ENCODE data around the gene LEUTX. TPM values are rescaled to one million over a fixed set of nuclear protein-coding genes. Genes with fewer than 3 reads are reported as not detected.
"Not testable (repeated sequence)": the region's sequence is repeated elsewhere in the genome, so short reads cannot be mapped to it uniquely, and the experiment has no call there.

Gene LEUTX
- total RNA-seq, 1 donor from 2014 or later = not detected

DNA sequence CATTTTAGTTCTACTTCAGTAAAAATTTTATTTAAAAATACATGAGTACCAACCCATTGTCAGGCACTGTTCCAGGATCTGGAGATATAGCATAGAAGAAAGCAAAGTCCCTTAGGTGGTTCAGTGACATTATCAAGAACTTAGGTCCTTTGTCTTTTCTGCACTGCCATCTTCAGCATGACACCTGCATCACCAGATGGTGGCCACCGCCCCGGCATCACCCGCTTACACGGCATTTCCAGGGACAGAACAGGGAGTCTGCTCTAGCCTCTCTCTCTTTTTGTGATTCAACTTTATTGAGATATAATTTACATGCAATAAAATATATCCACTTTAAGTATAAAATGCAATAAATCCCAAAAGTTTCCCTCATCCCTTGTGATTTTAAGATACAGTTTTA lies 31.8 kb downstream of the LEUTX start:
- no peak for TF ChIP-seq CTCF (conservative IDR thresholded peaks at IDR 0.05)
- Mint-ChIP-seq H3K9me3 (no peaks in the 10 kb centered on the region), H3K27ac (no peak overlapping the region), H3K36me3 (no peaks in the 10 kb centered on the region), H3K27me3 (no peaks in the 10 kb centered on the region), H3K4me3 (no peak overlapping the region), H3K4me1 (ENCODE audit: unreplicated experiment) (peaks cover 7% of the 10 kb centered on the region)
- DNase-seq (ENCODE audit: extremely low spot score, unreplicated experiment) = peak; percentile 32

GRCh38 chr19:39811064-39811463 lies 32.4 kb downstream of the LEUTX start:
- Mint-ChIP-seq H3K27ac (no peak overlapping the region), H3K4me3 (no peak overlapping the region), H3K4me1 (ENCODE audit: unreplicated experiment) (peaks cover 7% of the 10 kb centered on the region), H3K36me3 (no peaks in the 10 kb centered on the region), H3K9me3 (no peaks in the 10 kb centered on the region), H3K27me3 (no peaks in the 10 kb centered on the region)
- no peak for DNase-seq (ENCODE audit: extremely low spot score, unreplicated experiment)
- no peak for TF ChIP-seq CTCF (conservative IDR thresholded peaks at IDR 0.05)

DNA sequence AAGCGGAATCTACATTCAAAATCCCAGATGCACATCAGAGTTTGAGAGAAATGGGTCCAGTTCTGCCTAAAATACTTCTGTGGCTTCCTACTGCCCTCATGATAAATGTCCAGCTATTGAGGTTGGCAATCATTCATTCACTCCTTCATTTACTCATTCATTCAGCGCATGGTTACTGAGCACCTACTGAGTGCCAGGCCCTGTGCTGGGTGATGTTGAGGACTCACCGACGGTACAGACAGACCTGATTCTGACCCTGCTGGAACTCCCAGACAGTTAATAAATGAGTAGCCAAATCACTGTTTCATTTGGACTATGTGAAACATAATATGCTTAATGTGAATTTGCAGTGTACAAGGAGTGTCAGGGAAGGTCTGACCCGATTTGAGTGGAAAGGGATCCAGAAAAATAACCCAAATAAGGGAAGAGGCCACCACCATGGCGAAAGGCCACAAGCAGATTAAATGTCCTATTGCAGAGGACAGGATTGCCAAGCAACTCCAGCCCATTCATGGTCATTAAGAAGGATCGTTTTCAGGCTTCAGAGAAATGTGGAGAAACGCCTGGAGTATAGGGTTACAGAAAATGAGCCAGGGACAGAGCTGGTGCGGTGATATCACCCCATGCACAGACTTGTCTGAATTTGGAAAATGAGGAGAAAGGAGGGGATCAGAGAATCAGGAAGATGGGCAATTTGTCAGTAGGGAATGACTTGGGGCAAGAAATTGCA lies 34.8 kb downstream of the LEUTX start:
- no peaks in the 10 kb centered on the region for H3K36me3 Mint-ChIP-seq
- peak overlapping the region; percentile 1 for H3K27ac Mint-ChIP-seq
- H3K27me3 Mint-ChIP-seq = no peaks in the 10 kb centered on the region
- H3K4me3 Mint-ChIP-seq = no peak overlapping the region
- no peak for TF ChIP-seq CTCF (conservative IDR thresholded peaks at IDR 0.05)
- no peak for DNase-seq (ENCODE audit: extremely low spot score, unreplicated experiment)
- H3K9me3 Mint-ChIP-seq = no peaks in the 10 kb centered on the region
- H3K4me1 Mint-ChIP-seq (ENCODE audit: unreplicated experiment) = peaks cover 7% of the 10 kb centered on the region

GRCh38 chr19:39814111-39814510 lies 35.5 kb downstream of the LEUTX start:
- not testable (repeated sequence) for H3K4me1 Mint-ChIP-seq (ENCODE audit: unreplicated experiment); H3K27me3 Mint-ChIP-seq; DNase-seq (ENCODE audit: extremely low spot score, unreplicated experiment); H3K27ac Mint-ChIP-seq; H3K9me3 Mint-ChIP-seq; H3K4me3 Mint-ChIP-seq; H3K36me3 Mint-ChIP-seq

- Mint-ChIP-seq H3K27me3 (no peaks in the 10 kb centered on the region), H3K4me1 (ENCODE audit: unreplicated experiment) (peaks cover 7% of the 10 kb centered on the region), H3K36me3 (no peaks in the 10 kb centered on the region), H3K4me3 (no peak overlapping the region), H3K9me3 (no peaks in the 10 kb centered on the region), H3K27ac (no peak overlapping the region)
- DNase-seq (ENCODE audit: extremely low spot score, unreplicated experiment) = no peak
- no peak for TF ChIP-seq CTCF (conservative IDR thresholded peaks at IDR 0.05)
Measured at GRCh38 chr19:39814595-39814994, 35.9 kb downstream of the LEUTX start.

DNA sequence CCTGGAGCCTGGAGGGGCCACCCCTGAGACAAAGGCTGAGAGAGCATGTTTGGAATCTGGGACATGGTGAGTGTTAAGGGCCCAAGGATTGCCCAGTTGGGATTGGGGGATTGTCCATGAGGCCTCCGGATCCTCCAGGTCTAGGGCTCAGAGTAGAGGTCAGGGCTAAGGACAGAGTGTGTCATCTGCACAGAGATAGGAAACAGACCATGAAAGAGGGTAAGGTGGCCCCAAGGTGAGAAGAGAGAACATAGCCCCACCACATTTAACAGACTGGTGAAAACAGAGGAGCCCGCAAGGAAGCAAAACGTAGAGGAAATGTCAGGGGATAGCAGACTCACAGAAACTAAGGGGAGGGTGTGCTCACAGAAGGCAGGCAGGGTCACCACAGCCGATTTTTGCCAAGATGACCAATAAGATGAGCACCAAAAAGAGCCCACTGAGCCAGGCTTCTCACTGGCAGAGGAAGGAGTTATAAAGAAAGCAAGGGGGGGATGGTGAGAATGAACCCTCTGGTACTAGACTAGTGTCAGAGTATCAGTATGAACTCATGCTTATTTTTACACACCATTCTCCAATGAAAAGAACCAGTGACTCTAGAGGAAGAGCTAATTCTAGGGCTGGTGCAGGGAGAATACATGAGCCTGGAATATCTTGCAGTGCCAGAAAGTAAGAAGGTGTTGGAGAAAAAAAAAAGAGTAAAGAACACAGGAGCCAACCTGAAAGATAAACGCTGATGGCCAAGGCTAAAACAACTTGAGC lies 37.8 kb downstream of the LEUTX start:
- no peak overlapping the region for H3K4me3 Mint-ChIP-seq
- peak; percentile 49 for DNase-seq (ENCODE audit: extremely low spot score, unreplicated experiment)
- H3K9me3 Mint-ChIP-seq = no peaks in the 10 kb centered on the region
- no peak overlapping the region for H3K27ac Mint-ChIP-seq
- no peaks in the 10 kb centered on the region for H3K36me3 Mint-ChIP-seq
- no peak for TF ChIP-seq CTCF (conservative IDR thresholded peaks at IDR 0.05)
- no peaks in the 10 kb centered on the region for H3K27me3 Mint-ChIP-seq
- H3K4me1 Mint-ChIP-seq (ENCODE audit: unreplicated experiment) = peaks cover 7% of the 10 kb centered on the region

All from type B pancreatic cell (in vitro differentiated cells).